A673 (cell line): ENCODE data around the gene GPR156. TPM values are rescaled to one million over a fixed set of nuclear protein-coding genes. Genes with fewer than 3 reads are reported as not detected.
A peak's percentile ranks its signal among the peaks of the same experiment; 100 is the strongest.

Experiments
- BruUV-seq: library from RNA; stranded (reverse); fragments of 400-500 nt; replicated peaks from 2 replicates; lab custom pipeline; 2021; lab: Mats Ljungman, UMichigan
- CTCF ChIA-PET: fragments of 300-600 bp; sonication (Branson Sonifier 250); formaldehyde crosslinking; loops from one replicate; lab custom pipeline; 2022; ENCODE audit warnings: antibody characterized with exemption; lab: Charles Lee
- POLR2A ChIA-PET: fragments of 300-600 bp; sonication (Branson Sonifier 250); formaldehyde crosslinking; loops from one replicate; lab custom pipeline; 2022; ENCODE audit warnings: antibody characterized with exemption; ENCODE audit not compliant: low non-redundant PET; lab: Charles Lee
- DNase-seq: peaks from one replicate; pipeline ENCODE4 v3.0.0-alpha.2; 2015; ENCODE audit warnings: low spot score
- H3K27ac ChIP-seq: fragments of 200-600 bp; sonication (generic); 2 replicates; pipeline ENCODE4 v1.5.1; 2016; ENCODE audit warnings: mixed run types, low read depth, mild to moderate bottlenecking, mixed read lengths, antibody characterized with exemption, low read length; ENCODE audit not compliant: poor library complexity, severe bottlenecking
- H3K27me3 ChIP-seq: fragments of 200-600 bp; sonication (generic); replicated peaks from 2 replicates; pipeline ENCODE4 v1.6.1; 2017; ENCODE audit warnings: mixed run types, low read depth, mild to moderate bottlenecking, mixed read lengths, antibody characterized with exemption, low read length; ENCODE audit not compliant: insufficient read depth, poor library complexity
- H3K36me3 ChIP-seq: fragments of 200-600 bp; sonication (generic); 2 replicates; pipeline ENCODE4 v1.6.1; 2016; ENCODE audit warnings: mixed run types, mild to moderate bottlenecking, mixed read lengths, antibody characterized with exemption, low read length; ENCODE audit not compliant: insufficient read depth, poor library complexity, severe bottlenecking
- H3K4me1 ChIP-seq: fragments of 200-600 bp; sonication (generic); 2 replicates; pipeline ENCODE4 v1.6.1; 2017; ENCODE audit warnings: mixed run types, mild to moderate bottlenecking, mixed read lengths, antibody characterized with exemption, low read length; ENCODE audit not compliant: insufficient read depth, poor library complexity, severe bottlenecking
- H3K4me3 ChIP-seq: fragments of 200-600 bp; sonication (generic); 2 replicates; pipeline ENCODE4 v1.5.1; 2016; ENCODE audit warnings: low read depth, mixed run types, mild to moderate bottlenecking, mixed read lengths, low read length; ENCODE audit not compliant: poor library complexity, severe bottlenecking
- H3K9me3 ChIP-seq: fragments of 200-600 bp; sonication (generic); 2 replicates; pipeline ENCODE4 v1.6.1; 2016; ENCODE audit warnings: mixed run types, low read depth, mild to moderate bottlenecking, mixed read lengths, antibody characterized with exemption, low read length; ENCODE audit not compliant: poor library complexity, severe bottlenecking
- CTCF ChIP-seq: fragments of 300-800, 200-600 bp; sonication (generic); conservative IDR thresholded peaks from 2 replicates; pipeline ENCODE4 v1.5.1; 2017; ENCODE audit warnings: low read depth, mild to moderate bottlenecking, antibody characterized with exemption, low read length, moderate library complexity, mixed read lengths
- EZH2 ChIP-seq: fragments of 200-600 bp; sonication (generic); IDR thresholded peaks from 2 replicates; pipeline ENCODE4 v1.6.1; 2017; ENCODE audit warnings: borderline replicate concordance, low read depth, mild to moderate bottlenecking, mixed read lengths, antibody characterized with exemption, low read length; ENCODE audit not compliant: poor library complexity, severe bottlenecking
- intact Hi-C: fragments of 100-400 bp; cut with micrococcal nuclease; formaldehyde crosslinking; loops from one replicate; pipeline ENCODE4 v1.10.0; 2022; ENCODE audit not compliant: unreplicated experiment
- total RNA-seq: library from RNA; stranded (reverse); gene quantifications from 2 replicates; pipeline ENCODE4 v1.2.3, GENCODE V29; 2021

The GPR156 gene
- total RNA-seq, 1 experiment from 2014 or later = 0.62 TPM

- ChIA-PET POLR2A (no interaction called here), CTCF (interaction anchor here (0.7 to 1.1 kb wide), 2 partner anchors 255 to 411 kb away, joined by 3 to 4 read pairs; no protein-coding TSS in a partner anchor)
- no peak overlapping the region for H3K27ac ChIP-seq
- H3K9me3 ChIP-seq = no peaks in the 10 kb centered on the region
- no peaks in the 10 kb centered on the region for H3K27me3 ChIP-seq
- intact Hi-C loops = no loop called here
- H3K4me3 ChIP-seq = no peak overlapping the region
- peak; percentile 18 for DNase-seq
- BruUV-seq = no TSS peak
- no peaks in the 10 kb centered on the region for H3K4me1 ChIP-seq
- H3K36me3 ChIP-seq = no peaks in the 10 kb centered on the region
- 0 out of 2 replicates have a peak, but pooled peaks have one; percentile 24 for TF ChIP-seq CTCF
- no peak for TF ChIP-seq EZH2
These were observed 137.8 kb downstream of the GPR156 start for GRCh38 chr3:120147072-120147871.

- BruUV-seq = no TSS peak
- H3K27ac ChIP-seq = no peak overlapping the region
- no peaks in the 10 kb centered on the region for H3K36me3 ChIP-seq
- intact Hi-C loops = no loop called here
- no peaks in the 10 kb centered on the region for H3K4me1 ChIP-seq
- H3K9me3 ChIP-seq = no peaks in the 10 kb centered on the region
- no peak for TF ChIP-seq EZH2
- TF ChIP-seq CTCF = no peak
- POLR2A ChIA-PET = no interaction called here
- no peaks in the 10 kb centered on the region for H3K27me3 ChIP-seq
- DNase-seq = peak; percentile 11
- CTCF ChIA-PET = no interaction called here
- no peak overlapping the region for H3K4me3 ChIP-seq
These were observed 139.3 kb downstream of the GPR156 start for GRCh38 chr3:120145542-120146285.

GRCh38 chr3:120144267-120144666, 140.8 kb downstream of the GPR156 start:
- ChIA-PET CTCF (no interaction called here), POLR2A (no interaction called here)
- H3K36me3 ChIP-seq = no peaks in the 10 kb centered on the region
- intact Hi-C loops = no loop called here
- no peaks in the 10 kb centered on the region for H3K4me1 ChIP-seq
- H3K27me3 ChIP-seq = no peaks in the 10 kb centered on the region
- no TSS peak for BruUV-seq
- no peak overlapping the region for H3K4me3 ChIP-seq
- no peak for TF ChIP-seq CTCF
- TF ChIP-seq EZH2 = no peak
- H3K9me3 ChIP-seq = no peaks in the 10 kb centered on the region
- DNase-seq = no peak
- H3K27ac ChIP-seq = no peak overlapping the region
